NCI-H146 treated with DMSO at 0.1 percent for 48 hours (cell line): Measurements from ENCODE around the gene AGXT.

ENCODE experiments used
- DNase-seq: peaks from one replicate; lab custom pipeline; 2025; ENCODE audit not compliant: unreplicated experiment; lab: John Stamatoyannopoulos, UW

AGXT gene

DNA sequence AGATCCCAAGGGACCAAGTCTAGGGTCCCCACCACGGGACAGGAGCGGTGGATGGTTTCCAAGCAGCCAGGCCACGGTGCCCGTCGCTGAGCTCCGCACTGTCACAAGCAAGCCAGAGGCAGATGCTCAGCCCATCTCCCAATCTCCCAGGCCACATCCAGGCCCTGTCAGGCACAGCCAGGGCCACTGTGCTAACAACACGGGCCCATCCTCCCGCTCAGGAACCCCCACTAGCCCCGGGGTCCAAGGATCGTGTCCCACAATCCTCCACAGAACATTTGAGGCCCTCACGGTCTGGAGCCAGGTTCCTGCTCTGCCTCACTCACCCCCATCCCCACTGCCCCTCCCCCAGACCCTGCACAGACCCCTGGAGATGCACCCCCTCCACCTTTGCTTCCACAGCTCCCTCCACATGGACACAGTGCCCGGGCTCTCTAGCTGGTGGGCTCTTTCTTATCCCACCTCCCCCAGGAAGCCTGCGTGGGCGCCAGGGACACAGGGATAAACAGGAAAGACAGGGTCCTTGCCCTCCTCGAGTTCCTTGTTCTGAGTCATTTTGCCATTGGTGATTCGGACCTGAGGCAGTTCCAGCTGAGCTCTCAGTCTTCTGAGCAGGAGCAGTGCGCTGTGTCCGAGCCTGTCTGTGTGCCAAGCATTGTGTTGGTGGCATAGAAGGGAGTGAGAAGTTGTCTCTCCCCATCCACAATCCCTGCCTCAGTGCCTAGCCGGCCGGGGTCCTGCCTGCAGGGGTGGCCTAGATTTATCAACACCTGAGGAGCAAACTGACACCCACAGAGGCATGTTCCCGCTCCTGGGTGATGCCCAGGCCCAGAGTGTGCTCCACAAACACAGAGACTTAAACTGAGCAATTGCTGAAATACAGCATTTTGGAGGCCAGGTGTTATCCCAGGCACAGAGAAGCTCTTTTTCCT, 44.5 kb downstream of the AGXT start:
- no peak for DNase-seq

- peak; percentile 10 for DNase-seq
These were observed 45.4 kb downstream of the AGXT start for GRCh38 chr2:240913810-240914644.

- no peak for DNase-seq
These were observed 46.3 kb downstream of the AGXT start for GRCh38 chr2:240914645-240915525.

GRCh38 chr2:240915526-240916341, 47.1 kb downstream of the AGXT start:
- no peak for DNase-seq

DNA sequence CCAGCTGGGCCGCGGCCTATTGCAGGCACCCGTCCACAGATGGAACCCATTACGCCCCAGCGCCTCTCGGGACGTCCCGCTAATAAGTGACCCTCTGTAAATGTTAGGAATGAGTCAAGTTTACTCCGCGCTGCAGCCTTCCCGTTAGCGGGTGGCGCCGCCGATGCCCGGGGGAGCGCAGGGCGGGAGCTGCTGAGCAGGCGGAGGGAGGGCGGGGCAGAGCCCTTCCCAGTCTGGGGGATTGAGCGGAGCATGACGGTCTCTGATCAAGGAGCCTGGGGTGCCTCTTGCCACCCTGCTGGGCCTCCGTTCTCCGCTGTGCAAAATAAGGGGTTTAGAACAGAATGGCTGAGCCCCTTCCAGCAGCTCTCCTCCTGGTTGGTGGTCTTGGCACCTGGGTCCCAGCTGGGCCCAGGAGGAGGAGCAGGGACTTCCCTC, 48.0 kb downstream of the AGXT start:
- DNase-seq: no peak

- no peak for DNase-seq
These were observed 48.5 kb downstream of the AGXT start for GRCh38 chr2:240917009-240917683.

DNA sequence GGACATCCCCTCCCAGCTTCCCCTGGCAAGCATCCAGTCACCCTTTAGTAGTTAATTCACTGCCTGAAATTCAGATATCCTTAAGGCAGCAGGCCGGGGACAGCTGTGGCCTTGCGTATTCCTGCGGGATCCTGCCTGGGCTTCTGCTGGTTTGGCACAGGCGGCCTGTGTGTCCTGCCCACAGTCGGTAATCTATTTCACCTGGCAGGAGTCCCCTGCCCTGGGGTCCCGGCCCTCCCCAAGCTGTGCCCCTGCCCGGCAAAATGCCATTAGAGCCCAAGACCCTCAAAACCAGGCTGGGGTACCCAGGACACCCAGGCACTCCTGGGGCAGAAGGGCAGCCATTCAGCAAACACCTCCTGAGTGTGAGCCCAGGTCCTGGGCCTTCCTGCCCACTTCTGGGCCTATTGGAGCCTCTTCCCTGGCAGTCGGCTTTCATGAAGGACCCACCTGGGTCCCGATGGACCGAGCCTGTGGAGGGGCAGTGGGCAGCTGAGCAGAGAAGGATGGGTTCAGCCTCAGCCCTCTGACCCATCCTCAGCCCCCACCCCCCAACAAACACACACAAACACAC, 49.1 kb downstream of the AGXT start:
- no peak for DNase-seq

DNA sequence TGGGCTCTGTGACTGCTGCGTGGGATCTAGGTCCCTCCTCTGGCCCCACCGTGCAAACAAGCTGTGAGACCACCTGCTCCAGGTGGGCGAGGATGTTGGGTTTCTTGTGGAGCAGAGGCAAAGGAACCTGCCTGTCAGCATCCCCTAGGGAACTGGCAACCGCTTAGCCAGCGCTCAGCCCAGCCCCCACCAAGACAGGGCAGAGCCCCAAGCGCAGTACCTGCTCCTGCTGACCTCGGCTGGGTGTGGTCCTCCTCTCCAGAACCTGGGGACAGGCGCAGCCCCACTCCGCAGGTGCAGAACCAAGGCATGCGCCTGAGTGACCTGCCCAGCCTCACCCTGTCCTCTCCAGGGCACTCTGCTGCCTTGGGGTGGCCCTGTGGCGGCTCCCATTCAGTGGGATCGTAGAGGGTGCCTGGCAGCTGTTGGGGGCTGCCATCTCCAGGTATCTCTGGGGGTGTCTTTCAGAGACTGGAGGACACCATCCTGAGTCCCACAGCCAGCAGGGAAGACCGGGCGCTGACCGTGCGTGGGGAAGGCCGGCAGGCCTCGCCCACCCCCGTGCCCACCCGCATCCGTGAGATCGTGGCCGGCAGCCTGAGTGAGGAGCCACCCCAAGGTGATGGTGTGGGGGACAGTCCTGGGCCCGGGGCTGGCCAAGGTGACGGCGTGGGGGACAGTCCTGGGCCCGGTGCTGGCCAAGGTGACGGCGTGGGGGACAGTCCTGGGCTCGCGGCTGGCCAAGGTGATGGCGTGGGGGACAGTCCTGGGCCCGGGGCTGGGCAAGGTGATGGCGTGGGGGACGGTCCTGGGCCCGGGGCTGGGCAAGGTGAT, 49.9 kb downstream of the AGXT start:
- no peak for DNase-seq

DNA sequence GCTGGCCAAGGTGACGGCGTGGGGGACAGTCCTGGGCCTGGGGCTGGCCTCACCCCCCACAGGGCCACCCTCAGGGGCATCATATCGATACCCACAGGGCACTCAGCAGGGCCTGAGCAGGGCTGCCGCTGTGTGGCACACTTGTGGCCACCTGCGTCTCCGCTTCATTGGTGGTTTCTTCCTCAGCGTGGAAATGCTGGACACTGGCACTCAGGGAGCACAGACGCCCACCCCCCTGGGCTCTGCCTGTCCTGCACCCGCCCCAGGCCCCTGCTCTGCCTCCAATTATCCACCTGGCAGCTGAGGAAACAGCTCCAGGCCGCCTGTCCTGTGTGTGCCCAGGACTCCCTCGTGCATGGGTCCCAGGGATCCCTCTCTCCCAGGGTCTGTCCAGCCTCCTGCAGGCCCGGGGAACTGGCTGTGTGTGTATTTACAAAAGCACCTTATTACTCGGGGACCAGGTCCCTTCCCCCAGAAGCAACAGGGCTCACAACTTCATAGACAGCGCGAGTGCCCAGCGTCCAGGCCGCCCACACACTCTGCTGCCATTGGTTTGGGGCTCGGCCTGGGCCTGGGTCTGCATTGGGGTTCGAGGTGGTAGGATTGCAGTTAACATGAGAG, 50.6 kb downstream of the AGXT start:
- no peak for DNase-seq

DNA sequence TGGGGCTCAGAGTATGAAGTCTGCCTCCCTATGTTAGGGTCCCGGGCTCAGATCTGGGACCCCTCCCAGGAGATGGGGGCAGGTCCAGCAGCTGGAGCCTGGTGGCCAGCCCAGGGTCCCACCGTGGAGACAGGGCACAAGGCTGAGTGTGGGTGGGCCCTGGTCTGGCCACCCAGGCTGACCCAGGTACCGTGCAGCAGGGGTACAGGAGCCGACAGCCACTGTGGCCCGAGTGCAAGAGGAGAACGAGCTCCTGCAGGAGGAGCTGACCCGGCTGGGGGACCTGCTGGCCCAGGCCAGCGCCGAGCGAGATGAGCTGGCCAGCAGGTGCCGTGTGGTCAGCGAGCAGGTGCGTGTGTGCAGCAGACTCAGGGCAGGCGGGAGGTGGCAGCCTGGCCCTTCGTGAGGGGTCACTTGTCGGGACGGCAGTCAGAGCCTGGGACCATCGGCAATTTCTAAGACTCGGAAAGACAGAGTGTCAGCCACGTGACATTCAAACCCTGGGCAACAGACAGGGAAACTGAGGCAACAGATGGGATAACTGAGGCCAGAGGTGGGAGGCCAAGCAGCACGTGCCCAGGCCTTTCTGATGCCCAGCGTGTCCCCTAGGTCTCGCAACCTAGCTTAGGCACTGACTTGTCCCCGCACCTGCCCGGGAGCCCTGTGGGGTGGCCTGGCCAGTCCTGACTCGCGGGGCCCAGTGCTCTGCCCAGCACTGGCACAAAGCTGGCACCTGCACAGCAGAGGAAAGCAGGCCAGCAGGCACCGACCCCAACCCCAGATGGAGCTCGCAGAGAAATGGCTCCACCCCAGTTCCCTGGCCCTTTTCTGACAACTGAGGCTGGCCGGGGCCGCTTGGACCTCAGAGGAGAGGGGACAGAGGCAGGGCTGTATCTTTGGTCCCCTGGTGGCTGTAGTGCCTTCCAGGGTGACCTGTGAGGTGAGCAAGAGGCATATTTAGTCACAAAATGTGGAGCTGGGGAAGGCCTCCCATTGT, 51.5 kb downstream of the AGXT start:
- DNase-seq: no peak

DNA sequence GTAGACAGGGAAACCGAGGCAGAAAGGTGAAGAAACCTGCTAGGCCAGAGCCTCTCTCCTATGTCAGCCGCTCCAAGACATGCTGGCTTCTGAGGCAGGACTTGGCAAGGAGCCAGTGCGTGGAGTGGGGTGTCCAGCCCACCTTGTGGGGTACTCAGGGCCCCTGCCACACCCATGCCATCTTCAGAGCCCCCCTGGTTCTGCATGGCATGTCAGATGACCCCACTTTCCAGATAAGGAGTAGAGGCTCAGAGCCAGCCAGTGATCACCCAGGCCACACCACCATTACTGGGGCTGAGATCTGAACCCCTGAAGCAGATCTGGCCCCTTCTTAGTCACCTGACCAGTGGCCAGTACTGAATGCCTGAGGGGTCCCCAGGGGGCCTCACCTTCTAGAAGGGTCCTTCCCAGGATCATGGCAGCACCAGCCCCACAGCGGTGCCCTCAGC, 52.2 kb downstream of the AGXT start:
- no peak for DNase-seq

DNA sequence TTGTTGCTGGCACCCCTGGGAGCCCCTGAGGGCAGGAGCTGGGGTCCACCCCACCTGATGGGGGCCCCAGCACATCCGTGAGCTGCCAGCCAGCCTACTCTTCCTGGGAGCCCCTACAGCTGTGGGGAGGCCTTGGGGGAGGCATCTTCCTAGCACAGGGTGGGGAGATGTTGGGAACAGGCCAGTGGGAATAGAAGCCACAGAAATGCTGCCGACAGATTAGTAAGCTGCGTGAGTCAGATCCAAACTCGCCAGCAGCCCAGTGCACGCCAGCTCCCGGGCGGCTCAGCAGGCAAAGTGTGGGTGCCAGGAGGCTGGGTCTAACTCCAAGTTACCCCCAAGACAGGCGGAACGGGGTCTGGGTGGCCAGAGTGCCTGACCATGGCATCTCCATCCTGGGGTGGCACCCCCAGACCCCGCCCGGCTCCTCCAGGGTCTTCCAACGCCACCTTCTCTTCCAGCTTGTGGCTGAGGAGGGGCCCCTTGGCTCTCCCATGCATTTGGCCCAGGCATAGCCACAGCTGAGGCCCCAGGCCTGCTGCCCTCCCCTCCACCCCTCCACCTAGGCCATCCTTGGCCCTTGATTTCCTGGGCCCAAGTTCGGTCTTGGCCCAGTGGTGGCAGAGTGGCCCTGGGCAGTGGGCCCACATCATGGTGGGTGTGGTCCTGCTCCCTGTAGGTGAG, 52.8 kb downstream of the AGXT start:
- DNase-seq: no peak

- no peak for DNase-seq
These were observed 53.3 kb downstream of the AGXT start for GRCh38 chr2:240921995-240922244.

GRCh38 chr2:240922245-240922981, 53.8 kb downstream of the AGXT start:
- DNase-seq: no peak

- DNase-seq: no peak
These were observed 54.4 kb downstream of the AGXT start for GRCh38 chr2:240922982-240923537.
